NCI-H774 (cell line): Measurements from ENCODE around the gene SIN3A.
"Not testable (repeated sequence)": the region's sequence is repeated elsewhere in the genome, so short reads cannot be mapped to it uniquely, and the experiment has no call there.

ENCODE experiments used
- DNase-seq: peaks from one replicate; lab custom pipeline; 2025; lab: John Stamatoyannopoulos, UW

SIN3A gene

DNA sequence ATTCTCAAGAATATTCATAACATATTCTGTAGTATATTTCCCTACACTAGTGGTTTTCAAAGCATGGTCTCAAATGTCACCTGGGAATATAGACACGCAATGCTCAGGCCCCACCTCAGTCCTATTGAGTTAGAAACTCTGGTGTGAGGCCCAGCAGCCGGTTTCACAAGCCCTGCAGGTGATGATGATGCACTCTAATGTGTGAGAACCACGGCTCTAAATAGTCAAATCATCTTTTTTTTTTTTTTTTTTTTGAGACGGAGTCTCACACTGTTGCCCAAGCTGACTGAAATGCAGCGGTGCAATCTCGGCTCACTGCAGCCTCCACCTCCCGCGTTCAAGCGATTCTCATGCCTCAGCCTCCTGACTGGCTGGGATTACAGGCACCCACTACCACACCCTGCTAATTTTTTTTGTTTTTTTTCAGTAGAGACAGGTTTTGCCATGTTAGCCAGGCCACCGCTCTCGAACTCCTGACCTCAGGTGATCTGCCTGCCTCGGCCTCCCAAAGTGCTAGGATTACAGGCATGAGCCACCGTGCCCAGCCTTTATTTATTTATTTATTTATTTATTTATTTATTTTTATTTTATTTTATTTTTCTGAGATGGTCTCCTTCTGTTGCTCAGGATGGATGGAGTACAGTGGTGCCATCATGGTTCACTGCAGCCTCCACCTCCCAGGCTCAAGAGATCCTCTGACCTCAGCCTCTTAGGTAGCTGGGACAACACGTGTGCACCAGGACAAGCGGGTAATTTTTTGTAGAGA is 117.7 kb downstream of the SIN3A start:
- not testable (repeated sequence) for DNase-seq

DNA sequence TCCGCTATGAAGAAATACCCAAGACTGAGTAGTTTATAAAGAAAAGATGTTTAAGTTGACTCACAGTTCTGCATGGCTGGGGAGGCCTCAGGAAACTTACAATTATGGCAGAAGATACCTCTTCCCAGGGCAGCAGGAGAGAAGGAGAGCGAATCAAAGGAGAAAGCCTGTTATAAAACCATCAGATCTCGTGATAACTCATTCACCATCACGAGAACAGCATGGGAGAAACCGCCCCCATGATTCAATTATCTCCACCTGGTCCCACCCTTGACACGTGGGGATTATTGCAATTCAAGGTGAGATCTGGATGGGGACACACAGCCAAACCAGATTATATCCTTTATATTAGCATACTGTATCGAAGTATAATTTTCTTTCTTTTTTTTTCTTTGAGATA is 119.4 kb downstream of the SIN3A start:
- not testable (repeated sequence) for DNase-seq

DNA sequence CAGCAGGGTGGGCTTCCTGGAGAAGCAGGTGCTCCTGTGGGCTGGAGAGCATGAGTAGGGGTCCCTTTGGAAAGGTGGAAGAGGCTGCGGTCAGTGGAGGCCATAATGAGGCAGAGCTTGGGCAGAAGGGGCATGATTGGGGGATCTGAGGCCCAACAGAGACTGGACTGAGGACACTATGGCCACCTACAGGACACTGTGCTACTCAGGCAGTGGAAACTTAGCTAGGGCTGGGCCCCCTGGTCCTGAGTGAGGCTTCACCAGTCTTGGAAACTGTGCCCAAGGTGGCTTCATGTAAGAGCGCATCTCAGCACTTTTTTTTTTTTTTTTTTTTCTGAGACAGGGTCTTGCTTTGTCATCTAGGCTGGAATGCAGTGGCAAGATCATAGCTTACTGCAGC is 121.9 kb downstream of the SIN3A start:
- no peak for DNase-seq

DNA sequence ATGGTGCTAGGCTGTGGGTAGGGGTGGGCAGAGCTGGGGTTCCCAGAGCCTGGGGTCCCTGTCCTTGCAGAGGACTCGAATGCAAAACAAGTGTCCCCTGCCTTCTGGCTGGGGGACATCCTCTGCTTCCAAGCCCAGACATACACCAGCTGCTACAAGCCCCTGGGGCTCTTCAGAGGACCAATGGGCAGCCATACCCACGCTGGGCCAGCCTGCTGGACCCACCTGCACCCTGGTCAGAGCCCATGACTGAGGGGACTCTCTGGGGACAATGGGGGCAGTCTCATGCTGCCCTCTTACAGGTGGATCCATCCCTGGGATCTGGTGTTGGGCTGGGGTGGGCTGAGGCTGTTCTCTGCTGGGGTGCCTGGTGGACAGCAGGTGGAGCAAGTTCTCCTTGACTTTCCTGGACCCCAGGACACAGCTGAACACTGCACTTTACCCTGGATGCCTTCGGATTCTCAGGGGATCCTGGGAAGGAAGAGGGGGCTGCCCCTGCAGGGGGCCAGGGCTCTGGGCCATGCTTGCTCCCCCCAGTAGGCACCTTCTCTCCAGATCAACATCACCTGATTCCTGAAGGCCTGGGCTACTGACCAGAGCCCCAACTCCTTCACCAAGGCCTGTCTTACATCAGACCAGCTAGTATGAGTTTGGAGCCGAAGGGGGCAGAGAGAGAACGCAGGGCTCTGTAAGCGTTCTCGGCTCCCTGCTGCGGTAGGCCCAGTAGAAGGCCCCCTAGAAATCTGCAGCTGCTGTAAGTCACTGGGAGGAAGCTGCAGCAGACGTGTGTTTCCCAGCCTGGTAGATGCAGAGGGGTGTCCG is 122.8 kb downstream of the SIN3A start:
- no peak for DNase-seq

DNA sequence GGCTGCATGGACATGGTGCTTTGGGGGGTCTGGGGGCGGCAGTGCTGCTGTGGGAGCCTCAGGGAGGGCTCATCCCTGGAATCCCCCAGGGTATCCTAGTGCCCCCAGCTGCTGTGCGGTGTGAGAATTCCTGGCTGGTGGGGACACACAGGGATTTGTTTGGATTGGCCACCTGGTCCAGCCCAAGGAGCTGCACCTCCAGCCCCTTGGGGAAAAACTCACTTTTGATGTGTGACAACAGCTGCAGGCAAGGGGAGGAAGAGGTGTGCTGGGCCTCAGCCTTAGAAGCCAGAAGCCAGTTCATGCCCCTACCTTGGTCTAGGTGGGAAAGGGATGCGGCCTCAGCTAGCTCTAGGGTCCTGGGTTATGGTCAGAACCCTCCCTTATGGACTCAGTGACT is 124.0 kb downstream of the SIN3A start:
- DNase-seq, result no peak

DNA sequence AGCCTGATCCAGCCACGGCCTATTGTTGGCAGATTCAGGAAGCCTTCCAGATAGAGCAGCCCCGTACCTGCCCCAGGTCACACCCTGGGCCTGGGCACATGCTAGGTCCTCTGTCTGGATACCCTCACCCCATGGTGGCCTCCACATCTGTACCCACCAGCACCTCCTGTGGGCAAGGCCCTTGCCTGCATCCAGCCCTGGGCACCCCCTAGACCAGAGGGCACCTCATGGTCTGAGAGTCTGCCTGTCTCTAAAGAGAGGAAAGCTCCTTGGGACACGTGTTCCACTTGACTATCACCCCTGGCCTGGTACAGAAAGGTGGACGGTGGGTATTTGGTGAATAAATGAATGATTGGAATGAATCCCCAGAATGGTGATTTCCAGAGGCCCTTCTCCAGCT is 124.5 kb downstream of the SIN3A start:
- no peak for DNase-seq

DNA sequence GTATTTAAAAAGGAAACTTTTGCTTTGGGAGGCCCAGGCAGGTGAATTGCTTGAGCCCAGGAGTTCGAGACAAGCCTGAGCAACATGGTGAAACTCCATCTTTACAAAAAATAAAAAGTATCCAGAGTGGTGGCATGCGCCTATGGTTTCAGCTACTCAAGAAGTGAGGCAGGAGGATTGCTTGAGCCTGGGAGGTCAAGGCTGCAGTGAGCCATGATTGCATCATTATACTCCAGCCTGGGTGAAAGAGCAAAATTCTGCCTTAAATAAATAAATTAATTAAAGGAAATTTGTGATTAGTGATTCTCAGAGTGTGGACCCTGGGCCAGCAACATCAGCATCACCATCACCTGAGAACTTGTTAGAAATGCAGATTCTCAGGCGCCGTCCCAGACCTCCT is 125.6 kb downstream of the SIN3A start:
- no peak for DNase-seq

DNA sequence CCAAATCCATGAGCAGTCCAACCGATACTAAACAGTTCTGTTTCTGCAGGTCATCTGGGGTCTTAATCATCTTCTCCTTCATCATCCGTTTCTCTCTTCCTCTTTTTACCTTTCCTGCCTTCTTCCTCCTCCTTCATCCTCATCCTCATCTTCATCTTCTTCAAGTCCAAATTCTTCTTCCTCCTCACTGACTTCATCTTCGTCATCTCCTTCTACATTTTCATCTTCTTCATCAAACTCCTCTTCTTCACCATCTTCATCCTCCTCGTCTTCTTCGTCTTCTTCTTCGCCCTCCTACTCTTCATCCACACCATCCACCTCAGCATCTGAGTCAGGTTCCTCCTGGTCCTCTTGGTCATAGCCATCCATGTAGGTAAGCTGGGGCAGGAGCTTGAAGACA is 129.8 kb downstream of the SIN3A start:
- no peak for DNase-seq
